LNCAP (cell line): Measurements from ENCODE around the gene FCN2.

Source experiments
- TF ChIP-seq, protein P1 (sequence below): fragments of 450-650 bp; IDR thresholded peaks from 2 replicates; pipeline ENCODE4 v1.5.1; 2017; ENCODE audit warnings: mild to moderate bottlenecking

Gene FCN2

GRCh38 chr9:134880484-134881312 lies at the start of gene FCN2:
Gene FCN2 (plus strand): TSS chr9:134880810. CDS start chr9:134880822, 12 bp downstream.
- TF ChIP-seq, protein P1, sequence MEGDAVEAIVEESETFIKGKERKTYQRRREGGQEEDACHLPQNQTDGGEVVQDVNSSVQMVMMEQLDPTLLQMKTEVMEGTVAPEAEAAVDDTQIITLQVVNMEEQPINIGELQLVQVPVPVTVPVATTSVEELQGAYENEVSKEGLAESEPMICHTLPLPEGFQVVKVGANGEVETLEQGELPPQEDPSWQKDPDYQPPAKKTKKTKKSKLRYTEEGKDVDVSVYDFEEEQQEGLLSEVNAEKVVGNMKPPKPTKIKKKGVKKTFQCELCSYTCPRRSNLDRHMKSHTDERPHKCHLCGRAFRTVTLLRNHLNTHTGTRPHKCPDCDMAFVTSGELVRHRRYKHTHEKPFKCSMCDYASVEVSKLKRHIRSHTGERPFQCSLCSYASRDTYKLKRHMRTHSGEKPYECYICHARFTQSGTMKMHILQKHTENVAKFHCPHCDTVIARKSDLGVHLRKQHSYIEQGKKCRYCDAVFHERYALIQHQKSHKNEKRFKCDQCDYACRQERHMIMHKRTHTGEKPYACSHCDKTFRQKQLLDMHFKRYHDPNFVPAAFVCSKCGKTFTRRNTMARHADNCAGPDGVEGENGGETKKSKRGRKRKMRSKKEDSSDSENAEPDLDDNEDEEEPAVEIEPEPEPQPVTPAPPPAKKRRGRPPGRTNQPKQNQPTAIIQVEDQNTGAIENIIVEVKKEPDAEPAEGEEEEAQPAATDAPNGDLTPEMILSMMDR = no peak

DNA sequence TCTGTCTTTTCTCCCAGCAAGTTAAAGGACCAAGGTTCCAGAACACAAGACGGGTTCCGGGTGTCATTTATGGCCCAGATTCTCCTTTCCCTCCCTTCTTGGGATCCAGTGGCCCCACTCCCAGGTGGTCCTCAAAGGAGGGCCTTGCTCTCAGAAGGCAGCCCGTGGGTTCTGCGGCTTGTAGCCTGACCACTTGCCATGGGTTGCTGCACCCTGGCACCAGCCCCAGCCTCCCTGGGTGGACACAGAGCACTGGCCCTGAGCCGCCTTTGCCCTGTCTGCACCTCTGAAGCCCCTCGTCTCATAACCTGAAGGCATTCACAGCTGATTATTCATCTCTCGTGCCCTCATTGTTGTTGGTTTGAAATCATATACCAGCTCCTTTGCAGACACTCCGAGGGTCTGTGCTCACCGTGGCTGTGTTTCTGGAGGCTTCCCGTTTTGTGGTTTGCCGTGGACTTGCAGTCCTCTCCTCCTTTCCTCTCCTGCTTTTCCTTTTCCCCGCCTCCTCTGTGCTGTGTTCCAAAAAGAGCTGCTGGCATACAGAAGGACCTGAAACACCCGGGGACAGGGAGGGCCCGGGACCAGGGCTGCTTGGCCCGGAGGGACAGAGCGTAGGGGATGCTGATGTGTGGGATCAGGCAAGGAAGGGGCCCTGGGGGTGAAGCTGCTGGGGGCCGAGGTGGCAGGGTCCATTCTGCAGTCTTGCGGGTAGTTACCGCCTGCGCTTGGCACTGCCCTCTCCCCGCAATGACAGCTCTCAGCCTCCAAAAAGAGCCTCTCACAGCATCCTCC lies 49.5 kb upstream of the FCN2 start:
- TF ChIP-seq, protein P1 = no peak

- TF ChIP-seq, protein P1 = no peak
Measured at GRCh38 chr9:134832471-134832870, 48.1 kb upstream of the FCN2 start.

GRCh38 chr9:134833294-134833880 lies 47.2 kb upstream of the FCN2 start:
- TF ChIP-seq, protein P1 = no peak

DNA sequence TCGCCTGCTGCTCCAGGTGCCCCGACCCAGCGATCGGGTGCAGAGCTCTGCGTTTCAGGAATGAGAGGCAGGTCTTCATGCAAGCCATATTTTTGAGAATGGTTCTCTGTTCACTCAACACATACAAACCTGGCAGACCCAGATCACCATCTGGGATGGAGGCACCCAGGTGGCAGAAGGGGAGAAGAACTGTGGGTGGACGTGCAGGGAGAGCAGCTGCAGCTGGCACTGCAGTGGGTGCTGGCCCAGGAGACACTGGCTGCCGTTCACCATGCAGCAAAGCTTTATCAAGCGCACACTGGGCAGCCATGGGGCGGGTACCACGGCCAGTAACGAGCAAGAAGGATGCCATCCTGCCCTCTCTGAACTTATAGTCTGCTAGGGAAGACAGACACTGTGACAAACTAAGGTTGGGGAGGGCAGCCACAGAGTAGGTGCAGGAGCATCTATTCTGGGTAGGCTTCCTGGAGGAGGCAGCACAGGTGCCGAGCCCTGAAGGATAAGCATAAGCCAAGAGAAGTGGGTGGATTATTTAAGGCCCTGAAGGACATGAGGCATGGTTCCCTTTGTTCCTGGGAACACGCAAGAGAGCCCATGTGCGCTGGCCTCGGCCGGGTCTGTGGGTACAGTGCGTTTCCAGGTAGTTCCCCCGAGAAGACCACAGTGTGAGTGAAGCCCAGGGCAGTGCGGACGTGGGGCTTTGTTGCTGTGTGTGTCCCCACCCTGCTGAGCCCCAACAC lies 46.2 kb upstream of the FCN2 start:
- TF ChIP-seq, protein P1 = no peak

DNA sequence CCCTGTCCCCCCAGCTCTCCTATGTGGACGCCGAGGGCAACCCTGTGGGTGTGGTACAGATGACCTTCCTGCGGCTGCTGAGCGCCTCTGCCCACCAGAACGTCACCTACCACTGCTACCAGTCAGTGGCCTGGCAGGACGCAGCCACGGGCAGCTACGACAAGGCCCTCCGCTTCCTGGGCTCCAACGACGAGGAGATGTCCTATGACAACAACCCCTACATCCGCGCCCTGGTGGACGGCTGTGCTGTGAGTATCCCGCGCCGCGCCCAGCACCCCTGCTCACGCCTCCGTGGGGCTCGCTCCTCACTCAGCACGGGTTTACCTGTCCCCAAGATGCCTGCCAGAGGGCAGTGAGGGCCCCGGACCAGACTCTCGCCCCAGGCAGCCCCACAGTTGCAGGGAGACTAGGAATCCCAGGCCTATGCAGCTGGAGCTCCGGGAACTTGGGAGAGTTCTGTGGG lies 45.6 kb upstream of the FCN2 start:
- TF ChIP-seq, protein P1 = no peak

GRCh38 chr9:134835448-134835847 lies 45.2 kb upstream of the FCN2 start:
- TF ChIP-seq, protein P1 = no peak
